HG03045 (cell line): Measurements from ENCODE around the gene STIM1.

ENCODE experiments used
- ATAC-seq: cut with Tn5 transposase; IDR thresholded peaks from one replicate; pipeline ENCODE4 v1.9.1; 2021; ENCODE audit warnings: mild to moderate bottlenecking, moderate library complexity; ENCODE audit not compliant: unreplicated experiment

STIM1 gene

DNA sequence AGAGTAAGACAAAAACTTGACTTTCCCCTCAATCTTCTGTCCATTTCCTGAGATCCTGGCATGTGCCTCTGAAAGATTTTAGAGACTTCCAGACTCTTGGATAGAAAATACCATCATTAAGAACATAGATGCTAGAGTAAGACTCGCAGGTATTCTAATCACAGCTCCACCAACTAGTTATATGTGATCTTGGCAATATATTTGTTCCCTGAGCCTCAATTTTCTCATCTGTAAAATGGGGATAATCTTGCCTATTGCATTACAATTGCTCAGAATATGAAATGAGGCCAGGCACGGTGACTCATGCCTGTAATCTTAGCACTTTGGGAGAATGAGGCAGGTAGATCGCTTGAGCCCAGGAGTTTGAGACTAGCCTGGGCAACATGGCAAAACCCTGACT, 25.4 kb upstream of the STIM1 start:
- no peak for ATAC-seq

DNA sequence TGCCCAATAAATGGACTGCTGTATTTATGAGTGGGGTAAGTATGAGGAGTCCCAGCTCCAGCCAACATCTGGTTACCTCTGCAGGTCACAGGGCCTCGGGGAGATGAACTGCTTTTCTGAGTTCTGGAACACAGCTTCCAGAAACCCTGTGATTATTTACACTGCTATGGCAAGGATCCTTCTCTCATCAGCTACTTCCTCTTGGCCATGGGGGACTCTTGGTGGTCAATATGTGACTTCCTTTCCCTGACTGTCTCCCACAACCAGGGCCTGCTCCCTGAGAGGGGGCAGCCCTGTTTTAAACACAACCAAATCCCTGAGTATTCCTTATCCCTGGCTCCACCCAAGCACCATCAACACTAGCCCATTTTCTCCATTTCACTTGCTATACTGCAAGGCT, 24.7 kb upstream of the STIM1 start:
- no peak for ATAC-seq

DNA sequence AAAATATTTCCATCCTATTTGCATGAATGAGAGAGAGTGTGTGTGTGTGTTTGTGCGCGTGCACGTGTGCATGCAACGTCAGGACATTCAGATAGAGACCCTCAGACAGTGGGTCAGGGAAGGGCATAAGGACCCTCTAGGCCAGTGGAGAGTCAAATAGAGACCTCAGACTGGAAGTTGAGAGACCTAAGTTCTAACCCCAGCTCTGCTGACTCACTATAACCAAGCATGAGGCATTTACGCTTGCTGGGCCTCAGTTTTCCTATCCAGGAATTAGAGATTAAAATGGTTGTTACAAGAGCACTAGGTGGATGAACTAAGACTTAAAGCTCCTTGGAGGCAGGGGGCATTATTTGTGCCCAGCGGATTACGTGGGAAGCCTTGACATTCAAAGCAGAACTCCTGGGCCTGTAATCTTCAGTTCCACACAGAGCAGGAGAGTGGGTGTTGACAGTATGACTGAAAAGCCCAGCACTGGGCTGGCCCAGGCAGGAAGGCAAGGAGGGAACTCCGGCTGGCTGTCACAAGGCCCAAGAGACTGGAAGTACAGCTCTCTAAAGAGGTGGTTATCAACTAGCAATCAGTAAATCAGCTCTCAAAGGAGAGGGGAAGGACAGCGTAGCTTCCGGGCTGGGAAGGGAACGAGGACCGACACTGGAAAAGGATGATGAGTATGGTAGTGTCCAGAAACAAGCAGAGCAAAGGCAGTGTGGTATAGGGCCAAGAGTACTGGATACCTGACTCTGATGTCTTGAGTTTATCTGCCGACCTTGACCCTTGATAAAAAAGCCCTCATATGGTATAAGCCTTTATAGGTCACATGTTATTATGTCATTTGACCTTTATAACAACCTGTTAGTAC, 23.9 kb upstream of the STIM1 start:
- ATAC-seq, result no peak

DNA sequence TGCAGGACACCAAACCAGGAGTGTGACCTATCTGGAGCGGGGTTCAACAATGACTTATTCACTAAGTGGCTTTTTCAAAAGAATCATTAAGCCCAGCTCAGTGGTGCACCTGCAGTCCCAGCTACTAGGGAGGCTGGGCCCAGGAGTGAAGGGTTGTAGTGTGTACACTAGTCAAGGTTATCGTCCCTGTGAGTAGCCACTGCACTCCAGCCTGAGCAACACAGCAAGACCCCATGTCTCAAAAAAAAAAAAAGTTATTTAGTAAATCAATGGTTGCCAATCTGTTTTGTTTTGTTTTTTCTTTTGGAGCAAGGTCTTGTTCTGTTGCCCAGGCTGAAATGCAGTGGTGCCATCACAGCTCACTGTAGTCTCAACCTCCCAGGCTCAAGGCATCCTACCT, 22.6 kb upstream of the STIM1 start:
- ATAC-seq, result no peak

DNA sequence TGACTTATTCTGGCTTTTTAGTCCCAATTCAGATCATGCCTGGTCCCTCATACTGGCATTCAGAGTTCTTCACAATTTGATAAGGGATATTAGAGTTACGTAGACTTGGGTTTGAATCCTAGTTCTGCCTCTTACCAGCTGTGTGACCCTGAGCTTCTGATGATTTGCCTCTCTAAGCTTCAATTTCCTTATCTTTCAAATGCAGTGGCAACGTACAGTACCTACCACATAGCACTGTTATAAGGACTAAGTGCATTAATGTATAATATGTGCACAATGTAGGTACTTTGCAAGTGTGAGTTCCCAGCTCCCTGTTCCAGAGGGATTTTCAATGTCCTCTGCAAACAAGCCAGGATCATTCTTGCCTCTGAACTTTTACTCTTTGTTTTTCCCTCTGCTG, 22.0 kb upstream of the STIM1 start:
- no peak for ATAC-seq

DNA sequence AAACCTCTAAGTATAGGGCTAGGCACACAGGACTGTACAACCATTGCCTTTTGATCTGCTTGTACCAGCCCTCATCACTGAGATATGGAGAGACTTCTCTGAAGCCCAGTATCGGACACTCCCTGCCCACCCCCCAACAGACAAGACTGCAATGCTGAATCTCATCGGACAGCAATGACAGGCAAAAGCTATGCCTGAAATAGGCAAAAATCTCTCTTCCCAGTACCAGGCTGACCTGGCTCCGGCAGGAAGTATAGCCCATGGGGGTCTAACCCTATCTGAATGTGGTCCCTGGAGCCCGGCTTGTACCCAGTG, 21.2 kb upstream of the STIM1 start:
- no peak for ATAC-seq

DNA sequence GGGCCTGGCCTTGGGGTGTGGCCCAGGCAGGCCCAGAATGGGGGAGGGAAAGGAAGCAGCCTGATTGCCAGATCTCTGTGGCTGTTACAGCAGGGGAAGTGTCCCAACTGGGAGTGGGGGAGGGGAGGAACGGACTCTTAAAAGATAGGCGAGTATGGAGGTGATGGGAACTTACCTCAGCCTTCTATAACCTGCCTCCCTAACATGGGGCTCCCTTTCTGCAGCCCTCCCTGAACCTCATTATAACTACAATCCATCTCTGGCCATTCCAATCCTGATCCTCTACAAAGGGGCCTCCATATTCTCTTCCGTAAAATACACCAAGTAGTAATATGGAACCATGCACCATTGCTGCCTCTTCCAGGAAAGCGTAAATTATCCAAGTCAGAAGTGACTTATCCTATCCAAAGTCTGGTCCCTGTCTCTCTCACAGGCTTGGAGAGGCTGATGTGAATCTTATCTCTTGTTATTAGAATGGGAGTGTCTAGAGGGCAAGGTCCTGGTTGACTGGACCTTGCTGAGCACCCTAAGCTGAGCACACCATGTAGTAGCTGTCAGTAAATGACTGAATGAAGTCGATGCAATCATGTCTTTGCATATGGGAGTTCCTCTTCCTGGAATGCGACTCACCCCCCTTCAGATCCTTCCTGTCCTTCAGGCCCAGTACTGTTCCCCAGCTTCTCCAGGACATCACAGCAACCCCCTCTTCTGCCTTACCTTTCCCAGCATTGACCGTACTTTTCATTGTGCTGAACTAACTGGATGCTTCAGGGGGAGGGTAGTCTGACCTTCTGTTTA, 20.6 kb upstream of the STIM1 start:
- ATAC-seq, result no peak

DNA sequence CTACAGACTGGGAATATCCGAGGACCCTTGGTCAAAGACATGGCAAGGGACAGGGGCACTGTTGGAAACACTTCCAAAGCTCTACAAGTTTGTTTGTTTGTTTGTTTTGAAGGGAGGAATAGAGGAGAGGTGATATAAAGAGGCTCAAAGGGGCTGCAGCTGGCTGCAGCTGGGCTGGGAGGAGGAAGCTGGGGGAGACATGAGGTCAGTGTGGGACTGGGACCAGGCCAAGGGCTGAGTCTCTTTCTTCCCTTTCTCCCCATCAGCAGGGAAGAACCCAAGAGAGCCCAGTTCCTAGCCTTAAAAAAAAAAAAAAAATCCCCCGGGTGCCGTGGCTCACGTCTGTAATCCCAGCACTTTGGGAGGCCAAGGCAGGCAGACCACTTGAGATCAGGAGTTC, 19.7 kb upstream of the STIM1 start:
- ATAC-seq, result no peak

DNA sequence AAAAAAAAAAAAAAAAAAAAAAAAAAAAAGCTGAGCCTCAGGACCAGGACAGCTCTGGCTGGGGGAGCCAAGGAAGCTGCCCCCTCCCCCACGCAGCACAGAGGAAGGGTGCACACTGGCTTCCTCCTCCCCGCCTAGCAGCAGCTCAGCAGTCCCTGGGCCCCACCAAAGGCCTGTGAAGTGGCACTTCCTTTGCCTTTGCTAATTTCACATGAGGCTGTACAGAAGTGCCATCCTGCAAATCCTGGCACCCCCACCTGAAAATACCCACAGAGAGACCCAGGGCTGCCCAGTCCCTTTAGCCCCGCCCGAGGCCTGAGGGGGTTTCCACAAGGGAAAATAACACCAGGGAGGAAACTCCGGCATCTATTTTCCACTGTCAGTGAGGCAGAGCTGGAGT, 18.6 kb upstream of the STIM1 start:
- ATAC-seq, result no peak

DNA sequence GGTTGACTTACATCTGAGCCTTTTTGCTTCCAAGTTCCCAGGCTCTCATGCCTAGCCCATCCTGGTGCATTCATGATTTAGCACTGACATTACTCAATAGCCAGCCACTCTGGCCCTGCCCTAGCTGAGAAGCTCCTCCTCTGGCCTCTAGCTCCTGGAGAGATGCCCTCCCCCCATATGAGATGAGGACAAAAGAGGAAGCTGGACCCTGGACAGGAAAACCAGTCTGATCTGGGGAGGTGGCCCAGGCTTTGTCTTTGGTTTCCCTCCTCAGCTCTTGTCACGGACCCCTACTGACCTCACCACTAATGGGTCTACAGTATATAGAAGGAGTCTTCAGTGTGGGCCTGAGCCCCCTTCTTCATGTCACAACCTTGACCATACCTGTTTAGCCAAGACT, 17.7 kb upstream of the STIM1 start:
- no peak for ATAC-seq

DNA sequence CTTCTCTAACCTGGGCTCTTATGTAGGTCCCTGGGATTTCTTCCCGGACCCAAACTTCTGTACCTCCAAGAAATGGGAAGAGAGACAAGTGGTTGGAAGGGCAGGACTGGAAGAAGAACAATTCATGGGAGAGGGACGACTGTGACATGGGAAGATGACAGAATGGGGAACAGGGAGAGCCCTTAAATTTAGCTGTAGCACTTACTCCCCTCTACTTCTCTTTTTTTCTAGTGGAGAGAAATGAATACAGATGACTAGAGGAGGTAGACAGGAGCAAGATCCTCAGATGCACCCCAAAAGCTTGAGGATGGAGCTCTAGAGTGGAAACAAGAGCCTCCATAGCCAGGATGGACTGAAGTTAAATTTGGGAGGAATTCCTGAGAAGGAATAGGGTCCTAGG, 17.0 kb upstream of the STIM1 start:
- no peak for ATAC-seq

DNA sequence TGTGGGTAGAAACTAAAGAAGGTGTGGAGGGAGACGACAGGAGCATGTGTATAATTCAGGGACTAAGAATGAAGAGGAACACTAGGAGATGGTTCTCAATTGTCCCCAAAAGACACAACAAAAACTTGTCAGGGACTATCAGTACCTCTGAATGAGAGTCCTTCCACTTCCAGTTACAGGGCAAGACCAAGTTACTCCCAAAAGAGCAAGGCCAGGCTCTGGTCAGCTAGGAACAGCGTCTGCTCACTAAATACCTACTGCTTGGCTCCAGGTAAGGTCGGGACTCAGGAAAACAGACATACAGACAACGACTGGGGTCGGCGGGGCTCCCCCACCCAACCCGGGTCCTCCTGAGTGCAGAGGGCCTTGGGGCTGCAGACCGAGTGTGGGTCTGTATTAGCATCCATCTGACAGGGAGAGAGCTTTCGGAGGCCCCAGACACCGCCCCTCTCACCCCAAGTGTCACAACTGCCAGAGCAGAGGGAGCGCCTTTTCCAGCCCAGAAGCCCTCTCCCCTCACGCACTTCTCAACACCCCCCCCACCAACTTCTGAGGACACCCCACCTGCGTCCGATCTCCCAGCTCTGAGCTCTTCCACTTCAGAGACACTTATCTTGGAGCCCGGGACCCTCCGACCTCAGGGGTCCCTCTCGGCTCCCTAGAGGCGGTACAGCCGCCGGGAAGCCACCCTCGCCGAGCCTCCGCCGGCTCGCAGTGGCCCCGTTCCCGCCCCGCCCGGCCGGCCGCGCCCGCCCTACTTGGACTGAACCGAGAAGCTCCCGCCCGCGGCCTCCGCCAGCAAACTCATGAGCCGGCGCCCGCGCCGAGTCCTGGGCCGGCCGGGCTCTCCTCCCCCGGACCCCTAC, 15.2 kb upstream of the STIM1 start:
- ATAC-seq, result no peak

DNA sequence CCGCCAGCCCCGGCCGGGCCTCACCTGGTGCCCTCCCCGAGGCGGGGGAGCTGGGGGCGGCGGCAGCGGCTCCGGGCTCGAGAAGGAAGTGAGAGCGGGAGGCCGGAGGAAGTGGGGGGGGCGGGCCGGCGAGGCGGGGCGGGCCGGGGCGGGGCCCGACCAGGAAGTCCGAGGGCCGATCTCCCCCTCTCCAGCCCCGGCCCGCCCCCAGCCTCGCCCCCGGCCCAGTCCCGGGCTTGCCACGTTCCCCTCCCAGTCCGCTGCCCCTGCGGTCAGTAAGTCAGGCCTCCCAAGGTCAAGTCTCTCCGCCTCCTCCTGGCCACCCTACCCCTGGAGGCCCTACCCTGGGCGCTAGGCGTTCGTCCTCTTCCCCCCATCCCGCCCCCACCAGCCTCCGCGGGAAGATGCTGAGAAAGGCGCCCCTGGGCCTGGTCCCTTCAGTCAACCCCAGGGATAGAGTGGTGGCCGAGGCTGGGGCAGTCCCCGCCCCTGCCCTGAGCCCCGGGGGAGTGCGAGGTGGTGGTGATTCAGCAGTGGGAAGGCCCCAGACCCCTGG, 14.5 kb upstream of the STIM1 start, which contains the start of gene RHOG:
RHOG (minus strand) TSS at position 90 of the 556 bp plus-strand sequence. CDS start 12,821 bp downstream, outside the sequence.
- ATAC-seq, result peak; percentile 46

DNA sequence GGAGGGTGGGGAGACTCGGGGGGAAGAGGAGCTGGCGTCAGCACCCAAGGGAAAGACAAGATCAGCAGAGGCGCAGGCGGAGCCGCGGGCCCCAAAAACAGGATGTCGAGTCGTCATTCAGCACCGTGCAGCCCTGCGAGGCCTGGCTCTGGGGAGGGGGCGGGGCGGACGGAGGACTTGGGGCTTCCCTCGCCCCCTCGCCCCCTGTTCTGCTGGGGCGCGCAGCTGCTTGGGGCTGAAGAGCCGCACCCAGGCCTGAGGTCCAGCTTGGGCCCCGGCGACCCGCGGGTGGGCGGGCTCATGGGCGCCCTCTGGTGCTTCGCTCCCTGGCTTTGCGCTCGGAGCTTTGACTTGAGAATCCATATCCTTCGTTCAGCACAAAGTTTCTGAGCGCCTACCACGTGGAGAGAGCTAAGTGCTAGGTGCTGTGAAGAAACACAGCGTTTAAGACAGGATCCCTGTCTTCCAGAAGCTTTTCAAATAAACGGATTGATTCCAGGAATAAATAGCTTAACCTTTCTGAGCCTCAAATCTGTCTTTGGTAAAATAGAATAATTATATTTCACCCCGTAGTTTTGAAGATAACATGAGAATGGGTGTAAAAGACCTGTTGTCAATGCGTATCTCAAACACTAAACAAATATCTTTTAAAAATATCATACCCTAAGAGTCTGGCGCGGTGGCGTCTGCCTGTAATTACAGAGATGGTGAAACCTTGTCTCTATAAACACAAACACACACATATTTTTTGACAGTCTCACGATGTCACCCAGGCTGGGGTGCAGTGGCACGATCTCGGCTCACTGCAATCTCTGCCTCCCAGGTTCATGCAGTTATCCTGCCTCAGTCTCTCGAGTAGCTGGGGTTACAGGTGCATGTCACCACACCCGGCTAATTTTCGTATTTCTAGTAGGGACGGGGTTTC, 13.8 kb upstream of the STIM1 start:
- ATAC-seq, result peak; percentile 53

DNA sequence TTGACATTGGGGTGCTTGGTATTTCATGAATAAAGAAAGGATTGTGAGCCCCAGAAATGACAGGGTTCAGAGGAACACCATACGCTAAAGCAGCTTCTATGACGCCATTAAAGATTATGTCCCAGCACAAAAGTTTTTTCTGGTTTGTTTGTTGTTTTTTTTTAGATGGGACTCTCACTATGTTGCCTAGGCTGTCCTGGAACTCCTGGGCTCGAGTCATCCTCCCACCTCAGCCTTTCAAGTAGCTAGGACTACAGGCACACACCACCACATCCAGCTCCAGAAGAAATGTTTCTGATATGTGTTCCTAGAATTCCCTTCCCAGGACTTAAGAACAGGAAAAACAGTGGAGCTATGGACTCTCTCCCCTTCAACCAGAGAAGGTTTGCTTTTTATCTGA, 12.1 kb upstream of the STIM1 start:
- ATAC-seq, result no peak

DNA sequence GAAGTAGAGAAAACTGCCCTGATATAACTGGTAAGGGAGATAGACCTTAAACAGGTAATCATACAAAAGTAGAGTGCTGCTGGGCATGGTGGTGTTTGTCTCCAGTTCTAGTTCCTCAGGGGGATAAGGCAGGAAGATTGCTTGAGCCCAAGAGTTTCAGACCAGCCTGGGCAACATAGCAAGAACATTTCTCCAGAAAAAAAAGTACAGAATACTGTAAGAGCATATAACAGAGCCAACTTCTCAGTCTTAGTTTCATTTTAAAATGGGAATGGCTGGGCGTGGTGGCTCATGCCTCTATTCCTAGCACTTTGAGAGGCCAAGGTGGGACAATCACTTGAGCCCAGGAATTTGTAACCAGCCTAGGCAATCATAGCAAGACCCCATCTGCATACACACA, 10.2 kb upstream of the STIM1 start:
- no peak for ATAC-seq

DNA sequence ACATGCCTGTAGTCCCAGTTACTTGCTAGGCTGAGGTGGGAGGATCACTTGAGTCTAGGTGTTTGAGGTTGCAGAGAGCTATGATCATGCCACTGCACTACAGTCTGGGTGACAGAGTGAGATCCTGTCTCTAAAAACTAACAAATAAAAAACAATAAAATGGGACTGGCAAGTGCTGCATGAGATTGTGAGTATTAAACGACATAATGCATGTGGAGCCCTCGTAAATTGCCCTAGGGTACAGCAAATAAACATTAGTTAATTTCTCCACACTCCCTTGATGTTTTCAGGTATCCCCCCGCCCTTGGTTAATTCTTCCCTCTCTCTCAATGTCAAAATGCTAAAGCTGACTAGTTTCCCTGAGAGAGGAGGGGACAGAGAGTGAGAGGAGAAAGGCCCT, 9.8 kb upstream of the STIM1 start:
- no peak for ATAC-seq

DNA sequence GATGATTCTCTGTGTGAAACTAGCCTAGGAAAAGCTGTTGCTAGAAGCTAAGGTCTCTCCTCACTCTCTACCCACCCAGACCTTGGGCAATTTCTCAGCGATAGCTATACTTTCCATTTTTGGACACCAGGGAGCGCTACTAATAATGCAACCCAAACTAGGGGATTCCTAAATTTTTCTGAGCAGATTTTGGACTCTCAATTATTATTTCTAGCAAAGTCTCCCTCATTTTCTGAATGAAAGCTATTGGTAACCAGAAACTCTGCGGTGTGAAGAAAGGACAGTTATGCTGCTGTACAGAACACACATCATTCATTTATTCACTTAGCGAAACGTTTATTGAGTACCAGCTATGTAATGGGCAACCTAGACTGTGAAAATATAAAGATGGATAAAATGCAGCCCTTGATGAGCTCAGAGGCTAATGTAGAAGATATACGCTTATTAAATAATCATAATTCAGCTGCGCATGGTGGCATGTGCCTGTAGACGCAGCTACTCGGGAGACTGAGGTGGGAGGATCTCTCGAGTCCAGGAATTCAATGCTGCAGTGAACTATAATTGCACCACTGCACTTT, 6.1 kb upstream of the STIM1 start:
- ATAC-seq, result no peak

DNA sequence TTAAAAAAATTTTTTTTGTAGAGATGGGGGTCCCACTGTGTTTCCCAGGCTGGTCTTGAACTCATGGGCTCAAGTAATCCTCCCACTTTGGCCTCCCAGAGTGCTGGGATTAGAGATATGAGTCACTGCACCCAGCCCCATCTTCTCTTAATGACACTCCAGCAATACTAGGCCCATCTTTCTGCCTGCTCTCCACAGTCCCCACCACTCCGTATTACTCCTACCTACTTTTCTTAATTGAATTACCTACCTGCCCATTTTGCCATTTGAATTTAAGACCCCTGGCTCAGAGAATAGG, 2.0 kb upstream of the STIM1 start:
- no peak for ATAC-seq
